Liver (tissue), 9 donors: ENCODE results near the gene TBL1X. TPM values are rescaled to one million over a fixed set of nuclear protein-coding genes. Genes with fewer than 3 reads are reported as not detected.

Experiments
- DNase-seq: peaks from one replicate; pipeline ENCODE4 v3.0.0-alpha.2; 2017; ENCODE audit warnings: low spot score
- H3K27ac ChIP-seq, 2 donors: one replicate each; pipeline ENCODE4 v1.7.0; 2013; ENCODE audit warnings: inconsistent platforms in 2 of 2, low read length in 2 of 2, control low read depth in 1 of 2, low read depth in 1 of 2, mild to moderate bottlenecking in 1 of 2
- H3K27me3 ChIP-seq, 4 donors: one replicate each; pipeline versions ENCODE4 v1.6.1 to v1.7.0; 2013; ENCODE audit warnings: low read length in 3 of 4, inconsistent platforms in 1 of 4, mild to moderate bottlenecking in 1 of 4, moderate library complexity in 1 of 4; ENCODE audit not compliant: control insufficient read depth in 4 of 4, insufficient read depth in 4 of 4
- H3K36me3 ChIP-seq, 4 donors: one replicate each; pipeline versions ENCODE4 v1.6.1 to v1.7.0; 2013; ENCODE audit warnings: low read length in 3 of 4, mild to moderate bottlenecking in 3 of 4, low read depth in 1 of 4, moderate library complexity in 1 of 4; ENCODE audit not compliant: control insufficient read depth in 4 of 4, insufficient read depth in 3 of 4
- H3K4me1 ChIP-seq, 4 donors: one replicate each; pipeline versions ENCODE4 v1.6.1 to v1.7.0; 2013; ENCODE audit warnings: low read length in 3 of 4, mild to moderate bottlenecking in 3 of 4, moderate library complexity in 1 of 4; ENCODE audit not compliant: control insufficient read depth in 4 of 4, insufficient read depth in 4 of 4
- H3K4me3 ChIP-seq, 3 donors: one replicate each; pipeline versions ENCODE4 v1.6.1 to v1.7.0; 2013; ENCODE audit warnings: low read length in 3 of 3, control low read depth in 1 of 3, low read depth in 1 of 3, mild to moderate bottlenecking in 1 of 3
- H3K9ac ChIP-seq, 2 donors: one replicate each; pipeline ENCODE4 v1.7.0; 2013; ENCODE audit warnings: low read length in 2 of 2, mild to moderate bottlenecking in 2 of 2, moderate library complexity in 2 of 2, control low read depth in 1 of 2, low read depth in 1 of 2
- H3K9me3 ChIP-seq, 4 donors: one replicate each; pipeline versions ENCODE4 v1.6.1 to v1.7.0; 2013; ENCODE audit warnings: low read length in 3 of 4; ENCODE audit not compliant: control insufficient read depth in 4 of 4
- EGR1 ChIP-seq, 2 donors: IDR thresholded peaks; 2 replicates each; pipeline ENCODE4 v1.6.1; 2016 to 2018; ENCODE audit warnings: antibody characterized with exemption in 2 of 2, low read depth in 2 of 2
- FOXA1 ChIP-seq: IDR thresholded peaks from 2 replicates; pipeline ENCODE4 v1.6.1; 2016; ENCODE audit warnings: antibody characterized with exemption
- FOXA2 ChIP-seq: IDR thresholded peaks from 2 replicates; pipeline ENCODE4 v1.6.1; 2016; ENCODE audit warnings: antibody characterized with exemption
- GABPA ChIP-seq, 2 donors: IDR thresholded peaks in 1 of 2; conservative IDR thresholded peaks in 1 of 2; 2 replicates each; pipeline ENCODE4 v1.6.1; 2016; ENCODE audit warnings: antibody characterized with exemption in 2 of 2, mild to moderate bottlenecking in 1 of 2, moderate library complexity in 1 of 2
- HNF4A ChIP-seq, 2 donors: conservative IDR thresholded peaks; 2 replicates each; pipeline ENCODE4 v1.6.1; 2016; ENCODE audit warnings: antibody characterized with exemption in 2 of 2, mild to moderate bottlenecking in 2 of 2
- HNF4G ChIP-seq: IDR thresholded peaks from 2 replicates; pipeline ENCODE4 v1.6.1; 2016; ENCODE audit warnings: antibody characterized with exemption
- JUND ChIP-seq, 2 donors: IDR thresholded peaks; 2 replicates each; pipeline ENCODE4 v1.6.1; 2016; ENCODE audit warnings: antibody characterized with exemption in 2 of 2
- RXRA ChIP-seq, 2 donors: IDR thresholded peaks; 2 replicates each; pipeline ENCODE4 v1.6.1; 2017 to 2018; ENCODE audit warnings: antibody characterized with exemption in 2 of 2, mild to moderate bottlenecking in 1 of 2
- SP1 ChIP-seq: IDR thresholded peaks from 2 replicates; pipeline ENCODE4 v1.6.1; 2018; ENCODE audit warnings: antibody characterized with exemption, mild to moderate bottlenecking
- TAF1 ChIP-seq: conservative IDR thresholded peaks from 2 replicates; pipeline ENCODE4 v1.6.1; 2016; ENCODE audit warnings: antibody characterized with exemption, mild to moderate bottlenecking
- YY1 ChIP-seq: IDR thresholded peaks from 2 replicates; pipeline ENCODE4 v1.6.1; 2016; ENCODE audit warnings: antibody characterized with exemption, mild to moderate bottlenecking
- whole genome bisulfite sequencing: extraction: QIAGEN DNeasy Blood & Tissue Kit; methylation state at CpG from one replicate; pipeline ENCODE4 v1.1.7; 2013; 5-methylcytosine and 5-hydroxymethylcytosine counted together
- polyA plus RNA-seq, 2 donors: library from polyadenylated mRNA; stranded (reverse) in 1 of 2; unstranded in 1 of 2; fragments of 200-250 nt in 1 of 2; fragments of >200 nt in 1 of 2; fragmentation: Nextera tagmentation in 1 of 2; extraction: Ambion mirVana in 1 of 2; gene quantifications; one replicate each; pipeline versions ENCODE4 v1.2.1 to v1.2.3, GENCODE V29; 2013 to 2015
- total RNA-seq, 2 donors: library from RNA; depleted of rRNA; stranded (reverse); fragments of >200 nt; gene quantifications; one replicate each; pipeline ENCODE4 v1.2.3, GENCODE V29; 2014
- TF ChIP-seq, protein P1 (sequence below): fragments of 150-350 bp; IDR thresholded peaks from 2 replicates; pipeline ENCODE4 v1.5.1; 2017; ENCODE audit warnings: improper control_type of control experiment, low read depth, low read length; ENCODE audit not compliant: missing input control
- TF ChIP-seq, protein P2 (sequence below): IDR thresholded peaks from 2 replicates; pipeline ENCODE4 v1.6.1; 2016; ENCODE audit warnings: antibody characterized with exemption
- TF ChIP-seq, protein P3 (sequence below): IDR thresholded peaks from 2 replicates; pipeline ENCODE4 v1.6.1; 2016; ENCODE audit warnings: antibody characterized with exemption
- TF ChIP-seq, protein P4 (sequence below): IDR thresholded peaks from 2 replicates; pipeline ENCODE4 v1.6.1; 2016; ENCODE audit warnings: antibody characterized with exemption, mild to moderate bottlenecking
- TF ChIP-seq, protein P5 (sequence below): IDR thresholded peaks from 2 replicates; pipeline ENCODE4 v1.6.1; 2016; ENCODE audit warnings: antibody characterized with exemption
- donor health status: healthy.
- donor health status: healthy.
- donor health status: healthy.
- donor health status: healthy.
- donor health status: healthy.

Gene TBL1X
- total and polyA plus RNA-seq, 4 donors: 11.2 to 15.1 (median 11.8) TPM

DNA sequence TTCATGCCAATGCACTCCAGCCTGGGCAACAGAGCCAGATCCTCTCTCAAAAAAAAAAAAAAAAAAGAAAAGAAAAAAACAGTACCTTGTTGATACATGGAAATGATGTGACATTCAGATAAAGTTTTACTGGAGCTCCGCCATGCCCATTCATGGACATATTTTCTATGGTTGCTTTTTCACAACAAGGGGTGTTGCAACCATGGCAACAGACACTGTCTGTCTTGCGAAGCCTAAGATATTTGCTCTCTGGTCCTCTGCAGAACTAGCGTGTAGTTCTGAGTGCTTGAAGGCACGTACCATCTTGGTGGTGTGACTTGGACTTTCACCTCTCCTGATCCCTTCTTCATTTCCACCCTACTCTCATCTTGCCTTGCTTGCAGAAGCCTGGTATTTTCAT, 53.2 kb downstream of the TBL1X start:
- no peaks in the 10 kb centered on the region for H3K9me3 ChIP-seq
- H3K9ac ChIP-seq: no peak overlapping the region
- TF ChIP-seq RXRA (IDR thresholded peaks at IDR 0.05) (no peak), YY1 (no peak), HNF4G (no peak), HNF4A (conservative IDR thresholded peaks at IDR 0.05) (no peak), JUND (IDR thresholded peaks at IDR 0.05) (no peak), EGR1 (IDR thresholded peaks at IDR 0.05; ENCODE audit: low read depth in 2 of 2) (no peak), FOXA2 (no peak), FOXA1 (no peak), TAF1 (no peak)
- TF ChIP-seq, protein P1, sequence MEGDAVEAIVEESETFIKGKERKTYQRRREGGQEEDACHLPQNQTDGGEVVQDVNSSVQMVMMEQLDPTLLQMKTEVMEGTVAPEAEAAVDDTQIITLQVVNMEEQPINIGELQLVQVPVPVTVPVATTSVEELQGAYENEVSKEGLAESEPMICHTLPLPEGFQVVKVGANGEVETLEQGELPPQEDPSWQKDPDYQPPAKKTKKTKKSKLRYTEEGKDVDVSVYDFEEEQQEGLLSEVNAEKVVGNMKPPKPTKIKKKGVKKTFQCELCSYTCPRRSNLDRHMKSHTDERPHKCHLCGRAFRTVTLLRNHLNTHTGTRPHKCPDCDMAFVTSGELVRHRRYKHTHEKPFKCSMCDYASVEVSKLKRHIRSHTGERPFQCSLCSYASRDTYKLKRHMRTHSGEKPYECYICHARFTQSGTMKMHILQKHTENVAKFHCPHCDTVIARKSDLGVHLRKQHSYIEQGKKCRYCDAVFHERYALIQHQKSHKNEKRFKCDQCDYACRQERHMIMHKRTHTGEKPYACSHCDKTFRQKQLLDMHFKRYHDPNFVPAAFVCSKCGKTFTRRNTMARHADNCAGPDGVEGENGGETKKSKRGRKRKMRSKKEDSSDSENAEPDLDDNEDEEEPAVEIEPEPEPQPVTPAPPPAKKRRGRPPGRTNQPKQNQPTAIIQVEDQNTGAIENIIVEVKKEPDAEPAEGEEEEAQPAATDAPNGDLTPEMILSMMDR: no peak
- TF ChIP-seq, protein P2, sequence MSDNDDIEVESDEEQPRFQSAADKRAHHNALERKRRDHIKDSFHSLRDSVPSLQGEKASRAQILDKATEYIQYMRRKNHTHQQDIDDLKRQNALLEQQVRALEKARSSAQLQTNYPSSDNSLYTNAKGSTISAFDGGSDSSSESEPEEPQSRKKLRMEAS: no peak
- TF ChIP-seq, protein P3, sequence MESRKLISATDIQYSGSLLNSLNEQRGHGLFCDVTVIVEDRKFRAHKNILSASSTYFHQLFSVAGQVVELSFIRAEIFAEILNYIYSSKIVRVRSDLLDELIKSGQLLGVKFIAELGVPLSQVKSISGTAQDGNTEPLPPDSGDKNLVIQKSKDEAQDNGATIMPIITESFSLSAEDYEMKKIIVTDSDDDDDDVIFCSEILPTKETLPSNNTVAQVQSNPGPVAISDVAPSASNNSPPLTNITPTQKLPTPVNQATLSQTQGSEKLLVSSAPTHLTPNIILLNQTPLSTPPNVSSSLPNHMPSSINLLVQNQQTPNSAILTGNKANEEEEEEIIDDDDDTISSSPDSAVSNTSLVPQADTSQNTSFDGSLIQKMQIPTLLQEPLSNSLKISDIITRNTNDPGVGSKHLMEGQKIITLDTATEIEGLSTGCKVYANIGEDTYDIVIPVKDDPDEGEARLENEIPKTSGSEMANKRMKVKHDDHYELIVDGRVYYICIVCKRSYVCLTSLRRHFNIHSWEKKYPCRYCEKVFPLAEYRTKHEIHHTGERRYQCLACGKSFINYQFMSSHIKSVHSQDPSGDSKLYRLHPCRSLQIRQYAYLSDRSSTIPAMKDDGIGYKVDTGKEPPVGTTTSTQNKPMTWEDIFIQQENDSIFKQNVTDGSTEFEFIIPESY: no peak
- TF ChIP-seq, protein P4, sequence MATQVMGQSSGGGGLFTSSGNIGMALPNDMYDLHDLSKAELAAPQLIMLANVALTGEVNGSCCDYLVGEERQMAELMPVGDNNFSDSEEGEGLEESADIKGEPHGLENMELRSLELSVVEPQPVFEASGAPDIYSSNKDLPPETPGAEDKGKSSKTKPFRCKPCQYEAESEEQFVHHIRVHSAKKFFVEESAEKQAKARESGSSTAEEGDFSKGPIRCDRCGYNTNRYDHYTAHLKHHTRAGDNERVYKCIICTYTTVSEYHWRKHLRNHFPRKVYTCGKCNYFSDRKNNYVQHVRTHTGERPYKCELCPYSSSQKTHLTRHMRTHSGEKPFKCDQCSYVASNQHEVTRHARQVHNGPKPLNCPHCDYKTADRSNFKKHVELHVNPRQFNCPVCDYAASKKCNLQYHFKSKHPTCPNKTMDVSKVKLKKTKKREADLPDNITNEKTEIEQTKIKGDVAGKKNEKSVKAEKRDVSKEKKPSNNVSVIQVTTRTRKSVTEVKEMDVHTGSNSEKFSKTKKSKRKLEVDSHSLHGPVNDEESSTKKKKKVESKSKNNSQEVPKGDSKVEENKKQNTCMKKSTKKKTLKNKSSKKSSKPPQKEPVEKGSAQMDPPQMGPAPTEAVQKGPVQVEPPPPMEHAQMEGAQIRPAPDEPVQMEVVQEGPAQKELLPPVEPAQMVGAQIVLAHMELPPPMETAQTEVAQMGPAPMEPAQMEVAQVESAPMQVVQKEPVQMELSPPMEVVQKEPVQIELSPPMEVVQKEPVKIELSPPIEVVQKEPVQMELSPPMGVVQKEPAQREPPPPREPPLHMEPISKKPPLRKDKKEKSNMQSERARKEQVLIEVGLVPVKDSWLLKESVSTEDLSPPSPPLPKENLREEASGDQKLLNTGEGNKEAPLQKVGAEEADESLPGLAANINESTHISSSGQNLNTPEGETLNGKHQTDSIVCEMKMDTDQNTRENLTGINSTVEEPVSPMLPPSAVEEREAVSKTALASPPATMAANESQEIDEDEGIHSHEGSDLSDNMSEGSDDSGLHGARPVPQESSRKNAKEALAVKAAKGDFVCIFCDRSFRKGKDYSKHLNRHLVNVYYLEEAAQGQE: no peak
- TF ChIP-seq, protein P5, sequence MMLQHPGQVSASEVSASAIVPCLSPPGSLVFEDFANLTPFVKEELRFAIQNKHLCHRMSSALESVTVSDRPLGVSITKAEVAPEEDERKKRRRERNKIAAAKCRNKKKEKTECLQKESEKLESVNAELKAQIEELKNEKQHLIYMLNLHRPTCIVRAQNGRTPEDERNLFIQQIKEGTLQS: no peak
- H3K4me3 ChIP-seq: no peak overlapping the region
- H3K36me3 ChIP-seq: peaks cover 0 to 3% (median 0%) of the 10 kb centered on the region in 4 donors
- no peaks in the 10 kb centered on the region for H3K4me1 ChIP-seq
- no peak for DNase-seq
- WGBS: 98% methylated on average over 4 of the region's 4 CpGs
- no peak overlapping the region for H3K27ac ChIP-seq
- no peaks in the 10 kb centered on the region for H3K27me3 ChIP-seq

DNA sequence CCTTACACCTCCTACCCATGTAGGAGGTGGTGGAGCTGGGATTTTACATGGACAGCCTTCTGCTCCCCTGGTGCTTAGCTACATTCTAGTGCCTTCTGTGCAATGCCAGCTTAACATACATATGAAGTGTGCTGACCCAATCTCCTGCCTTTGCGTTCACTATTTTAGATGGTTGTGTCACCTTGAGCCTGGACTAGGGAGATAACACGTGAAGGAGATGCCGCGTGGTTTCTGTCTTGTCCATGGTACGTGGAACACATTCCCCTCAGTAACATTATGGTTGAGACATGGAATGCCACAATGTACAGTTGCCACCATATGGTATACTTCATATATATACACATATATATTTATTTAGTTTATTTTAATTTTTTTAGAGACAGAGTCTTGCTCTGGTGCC, 54.0 kb downstream of the TBL1X start:
- 99% methylated on average over 5 of the region's 5 CpGs for WGBS
- Histone ChIP-seq H3K36me3 (no peaks in the 10 kb centered on the region), H3K4me1 (no peaks in the 10 kb centered on the region), H3K9me3 (no peaks in the 10 kb centered on the region), H3K4me3 (no peak overlapping the region), H3K9ac (no peak overlapping the region), H3K27ac (no peak overlapping the region), H3K27me3 (no peaks in the 10 kb centered on the region)
- DNase-seq: no peak
- TF ChIP-seq FOXA2: no peak
- TF ChIP-seq, protein P2: no peak
- no peak for TF ChIP-seq GABPA (IDR thresholded peaks at IDR 0.05 in 1 of 2, conservative IDR thresholded peaks at IDR 0.05 in 1 of 2)
- TF ChIP-seq, protein P3: no peak
- TF ChIP-seq HNF4G: no peak
- no peak for TF ChIP-seq SP1
- TF ChIP-seq, protein P4: no peak
- TF ChIP-seq, protein P5: no peak
- TF ChIP-seq JUND (IDR thresholded peaks at IDR 0.05): no peak
- no peak for TF ChIP-seq HNF4A (conservative IDR thresholded peaks at IDR 0.05)
- no peak for TF ChIP-seq YY1
- no peak for TF ChIP-seq FOXA1
